AG04449 (cell line): ENCODE data around the gene PSORS1C2.
"Not testable (repeated sequence)": the region's sequence is repeated elsewhere in the genome, so short reads cannot be mapped to it uniquely, and the experiment has no call there.

ENCODE experiments used
- CTCF ChIA-PET: fragments of 350-600 bp; formaldehyde crosslinking; extraction: SDS; loops from one replicate; lab custom pipeline; 2021; ENCODE audit warnings: antibody characterized with exemption; lab: Yijun Ruan, JAX
- POLR2A ChIA-PET: fragments of 400-600, 350-600 bp; formaldehyde crosslinking; extraction: SDS; loops from one replicate; lab custom pipeline; 2020; ENCODE audit warnings: antibody characterized with exemption, inconsistent platforms; lab: Yijun Ruan, JAX
- DNase-seq: peaks from one replicate; pipeline ENCODE4 v3.0.0-alpha.2; 2010; ENCODE audit warnings: low read depth, low spot score
- H3K4me3 ChIP-seq: 2 replicates; pipeline ENCODE4 v1.5.1; 2011; ENCODE audit warnings: low read depth, mild to moderate bottlenecking, control low read depth, low read length
- CTCF ChIP-seq: IDR thresholded peaks from one replicate; pipeline ENCODE4 v1.5.1; 2011; ENCODE audit warnings: mild to moderate bottlenecking, moderate library complexity, low read length, control low read depth, inconsistent platforms; ENCODE audit not compliant: insufficient read depth; ENCODE audit errors: missing control alignments

The PSORS1C2 gene

GRCh38 chr6:31138982-31139381 lies at the start of gene PSORS1C2:
PSORS1C2 (minus strand) TSS chr6:31139066; CDS start chr6:31139026, 40 bp downstream.
- ChIA-PET POLR2A (interaction anchor here (0.8 kb wide), 1 partner anchor 12 kb away, joined by 4 read pairs; no protein-coding TSS in a partner anchor), CTCF (interaction anchor here (0.8 to 26.1 kb wide), 9 partner anchors 10 to 232 kb away, joined by 3 to 505 read pairs (median 6); partner anchors contain the start of genes CCHCR1 and TCF19)
- TF ChIP-seq CTCF, result no peak
- no peak within 1 kb of the TSS for H3K4me3 ChIP-seq
- DNase-seq, result no peak

DNA sequence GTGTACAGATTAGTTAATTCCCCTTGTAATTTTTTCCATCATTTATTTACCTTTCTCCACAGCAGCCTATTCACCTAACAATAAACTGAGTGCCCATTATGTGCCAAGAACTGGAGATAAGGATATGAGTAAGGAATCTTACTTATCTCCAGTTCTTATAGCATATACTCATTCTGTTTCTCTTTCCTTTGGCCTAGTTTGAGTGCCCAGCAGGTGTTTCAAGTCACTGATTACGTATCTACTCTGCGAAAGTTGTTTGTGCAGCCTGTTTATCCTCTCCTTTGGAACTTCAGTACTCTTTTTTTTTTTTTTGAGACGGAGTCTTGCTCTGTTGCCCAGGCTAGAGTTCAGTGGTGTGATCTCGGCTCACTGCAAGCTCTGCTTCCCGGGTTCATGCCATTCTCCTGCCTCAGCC lies 48.9 kb upstream of the PSORS1C2 start:
- POLR2A ChIA-PET, result no interaction called here
- no peak overlapping the region for H3K4me3 ChIP-seq
- CTCF ChIA-PET, result interaction anchor here (1.1 to 13.7 kb wide), 3 partner anchors 9 to 60 kb away, joined by 4 to 505 read pairs (median 7); partner anchors contain the start of gene PSORS1C2
- no peak for DNase-seq
- TF ChIP-seq CTCF, result no peak

DNA sequence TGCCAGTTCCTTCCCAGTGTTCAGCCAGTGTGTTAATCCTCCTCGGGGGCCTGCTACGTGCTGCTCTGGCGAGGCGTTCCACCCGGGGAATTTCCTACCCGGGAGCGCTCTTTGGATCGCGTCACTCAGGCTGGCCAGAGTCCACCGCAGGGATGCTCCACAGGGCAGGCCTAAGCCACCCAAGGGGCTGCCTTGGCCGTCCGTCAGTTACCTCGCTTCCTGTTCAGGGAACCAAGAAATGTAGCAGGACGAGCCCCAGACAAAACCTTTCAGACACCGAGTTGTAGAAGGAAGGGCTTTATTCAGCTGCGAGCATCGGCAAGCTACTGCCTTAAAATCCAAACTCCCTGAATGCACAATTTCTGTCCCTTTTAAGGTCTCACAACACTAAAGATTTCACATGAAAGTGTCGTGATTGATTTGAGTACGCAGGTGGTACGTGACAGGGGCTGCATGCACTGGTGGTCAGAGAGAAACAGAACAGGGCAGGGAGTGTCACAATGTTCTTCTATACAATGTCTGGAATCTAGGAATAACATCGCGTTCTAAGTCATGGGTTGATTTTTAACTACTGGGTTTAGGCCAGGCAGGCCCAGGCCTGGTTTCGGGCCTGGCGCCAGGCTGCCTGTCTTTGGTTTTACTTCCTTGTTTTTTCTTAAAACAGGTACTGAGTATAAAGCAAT lies 47.3 kb upstream of the PSORS1C2 start:
- H3K4me3 ChIP-seq, result no peak overlapping the region
- no peak for TF ChIP-seq CTCF
- CTCF ChIA-PET, result interaction anchor here (1.8 to 13.7 kb wide), 2 partner anchors 10 to 43 kb away, joined by 7 to 505 read pairs; partner anchors contain the start of gene PSORS1C2
- no peak for DNase-seq
- POLR2A ChIA-PET, result no interaction called here

- CTCF ChIA-PET, POLR2A ChIA-PET, DNase-seq, H3K4me3 ChIP-seq: not testable (repeated sequence)
Observed at GRCh38 chr6:31185695-31186051, 46.8 kb upstream of the PSORS1C2 start.

DNA sequence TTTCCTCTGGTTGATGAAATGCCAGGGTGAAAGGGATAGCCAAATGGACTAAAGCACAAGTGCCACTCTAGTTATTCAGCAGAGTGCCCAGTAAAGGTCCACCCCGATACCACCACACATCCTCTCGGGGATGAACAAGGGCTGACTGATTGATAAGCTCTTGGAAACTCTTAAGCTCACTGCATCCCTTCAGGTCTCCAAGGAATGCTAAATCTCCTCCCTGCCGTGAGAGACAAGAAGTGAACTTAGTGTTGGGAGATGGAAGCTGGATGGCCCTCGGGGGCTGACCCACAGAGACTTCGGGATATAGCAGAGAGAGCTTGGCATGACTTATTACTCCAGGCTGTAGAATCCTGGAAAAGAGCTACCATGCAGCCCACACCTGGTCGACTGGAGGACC lies 45.0 kb upstream of the PSORS1C2 start:
- H3K4me3 ChIP-seq, DNase-seq, POLR2A ChIA-PET: not testable (repeated sequence)
- CTCF ChIA-PET, result interaction anchor here (0.8 to 2.8 kb wide), 11 partner anchors 8 to 182 kb away, joined by 3 to 10 read pairs (median 5); no protein-coding TSS in a partner anchor

DNA sequence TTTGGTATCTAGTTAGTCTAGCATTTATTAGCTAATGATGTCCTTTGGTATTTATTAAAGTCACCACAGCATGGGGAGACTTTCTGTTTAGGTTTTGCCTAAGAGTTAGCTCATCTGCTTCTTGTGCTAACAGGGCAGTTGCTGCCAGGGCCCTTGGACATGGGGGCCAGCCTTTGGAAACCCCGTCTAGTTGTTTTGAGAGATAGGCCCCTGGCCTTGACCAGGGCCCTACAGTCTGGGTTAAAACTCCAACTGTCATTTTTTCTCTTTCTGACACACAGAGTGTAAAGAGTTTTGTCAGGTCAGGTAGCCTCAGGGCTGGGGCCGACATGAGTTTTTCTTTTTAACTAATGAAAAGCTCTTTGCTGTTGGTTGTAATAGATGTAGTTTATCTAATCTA lies 44.4 kb upstream of the PSORS1C2 start:
- POLR2A ChIA-PET, H3K4me3 ChIP-seq, DNase-seq: not testable (repeated sequence)
- CTCF ChIA-PET, result interaction anchor here (1.0 to 2.8 kb wide), 7 partner anchors 9 to 183 kb away, joined by 3 to 10 read pairs (median 5); no protein-coding TSS in a partner anchor

DNA sequence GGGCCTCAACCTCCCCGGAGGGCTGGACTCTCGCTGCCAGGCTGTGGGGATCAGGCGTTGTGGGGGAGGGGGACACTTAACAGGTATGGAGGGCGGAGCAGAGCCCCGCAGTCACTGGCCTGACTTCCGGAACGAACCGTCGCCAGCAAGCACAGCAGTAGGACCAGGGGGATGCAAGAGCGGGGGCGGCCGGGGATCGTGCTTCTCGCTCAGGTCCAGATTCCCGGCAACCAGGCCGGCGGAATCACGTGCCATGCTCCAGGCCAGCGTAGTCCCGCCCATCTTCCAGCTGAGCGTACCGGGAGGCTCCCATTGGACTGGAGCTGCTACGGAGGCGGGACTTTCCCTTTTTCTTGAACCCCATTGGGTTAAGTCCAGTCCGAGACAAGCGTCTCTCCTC lies 41.6 kb upstream of the PSORS1C2 start:
- ChIA-PET POLR2A (no interaction called here), CTCF (interaction anchor here (1.6 kb wide), 1 partner anchor 12 kb away, joined by 6 read pairs; no protein-coding TSS in a partner anchor)
- H3K4me3 ChIP-seq, result peak overlapping the region; percentile 53
- no peak for DNase-seq
- no peak for TF ChIP-seq CTCF
